Body of pancreas (tissue), 4 donors: ENCODE results near the gene MKI67. TPM values are rescaled to one million over a fixed set of nuclear protein-coding genes. Genes with fewer than 3 reads are reported as not detected.
A peak's percentile ranks its signal among the peaks of the same experiment; 100 is the strongest.

Experiments
- ATAC-seq: fragments of 150-250 bp; one replicate; pipeline ENCODE4 v1.9.1; 2016
- DNase-seq, 4 donors: peaks; one replicate each; pipeline ENCODE4 v3.0.0-alpha.2; 2019
- H3K27ac ChIP-seq, 4 donors: fragments of 200-600 bp; sonication (generic); 1 replicate in 3 of 4; 2 replicates in 1 of 4; pipeline versions ENCODE4 v1.5.1 to v1.6.1; 2016 to 2019; ENCODE audit warnings: mild to moderate bottlenecking in 1 of 4, mixed read lengths in 1 of 4, moderate library complexity in 1 of 4
- H3K27me3 ChIP-seq, 2 donors: fragments of 200-600 bp; sonication (generic); one replicate each; pipeline ENCODE4 v1.6.0; 2016; ENCODE audit warnings: mild to moderate bottlenecking in 1 of 2
- H3K36me3 ChIP-seq, 2 donors: fragments of 200-600 bp; sonication (generic); replicated peaks in 1 of 2; 2 replicates each; pipeline ENCODE4 v1.5.1; 2016; ENCODE audit warnings: low read depth in 2 of 2; ENCODE audit not compliant: insufficient read depth in 1 of 2
- H3K4me1 ChIP-seq: fragments of 200-600 bp; sonication (generic); one replicate; pipeline ENCODE4 v1.6.0; 2016
- H3K4me3 ChIP-seq, 2 donors: fragments of 200-600 bp; sonication (generic); 1 replicate in 1 of 2; 2 replicates in 1 of 2; pipeline ENCODE4 v1.5.1; 2016 to 2019
- H3K9me3 ChIP-seq, 3 donors: fragments of 200-600 bp; sonication (generic); 1 replicate in 2 of 3; 2 replicates in 1 of 3; pipeline ENCODE4 v1.5.1; 2016
- POLR2A ChIP-seq, 3 donors: fragments of 450-650 bp; IDR thresholded peaks; one replicate each; pipeline ENCODE4 v1.6.1; 2016; ENCODE audit warnings: antibody characterized with exemption in 3 of 3, mild to moderate bottlenecking in 2 of 3
- WGBS, 2 donors: methylation state at CpG; one replicate each; pipeline ENCODE4 v1.1.5; 2017; 5-methylcytosine and 5-hydroxymethylcytosine counted together
- intact Hi-C: fragments of 100-400 bp; cut with DNase I; formaldehyde crosslinking; loops from one replicate; pipeline ENCODE4 v1.15.1; 2023
- total RNA-seq, 2 donors: library from RNA; depleted of rRNA; stranded (reverse); fragments of >200 nt; gene quantifications; one replicate each; pipeline ENCODE4 v1.1.0, GENCODE V29; 2016
- TF ChIP-seq, protein P1 (sequence below), 7 experiments: fragments of 450-650 bp in 4 of 7; fragments of 200-600 bp in 3 of 7; sonication (generic) in 3 of 7; IDR thresholded peaks; one replicate each; pipeline ENCODE4 v1.5.1; 2016 to 2019; ENCODE audit warnings: antibody characterized with exemption in 7 of 7

MKI67 gene
- total RNA-seq, 2 donors from 2014 or later = under 0.01 to 0.33 TPM

DNA sequence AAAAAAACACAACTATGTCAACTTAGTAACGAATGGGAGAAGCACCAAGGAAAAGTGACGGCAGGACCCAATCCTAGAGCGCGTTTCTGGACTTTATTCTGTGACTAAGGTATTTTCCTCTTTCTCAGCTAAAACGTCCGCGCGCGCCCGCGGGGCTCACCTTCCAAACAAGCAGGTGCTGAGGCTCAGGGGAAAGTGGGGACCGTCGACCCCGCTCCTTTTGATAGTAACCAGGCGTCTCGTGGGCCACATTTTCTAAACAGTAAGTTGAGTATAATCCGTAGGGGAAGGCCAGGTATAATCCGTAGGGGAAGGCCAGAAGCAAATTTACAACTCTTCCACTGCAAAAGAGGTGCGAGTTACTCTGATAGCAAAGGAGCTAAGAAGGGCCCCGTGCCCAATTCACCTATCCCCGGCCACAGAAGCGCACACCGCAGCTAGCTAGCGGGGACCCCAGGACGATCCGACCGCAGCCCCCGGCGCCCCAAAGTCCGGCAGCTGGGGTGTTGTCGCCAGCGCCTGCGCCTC, 743 bp downstream of the MKI67 start:
- Histone ChIP-seq H3K4me1 (peaks cover 17% of the 10 kb centered on the region), H3K27ac (no peak overlapping the region), H3K4me3 (peak overlapping the region; percentile 27 to 55), H3K36me3 (no peaks in the 10 kb centered on the region), H3K9me3 (no peaks in the 10 kb centered on the region), H3K27me3 (peaks cover 5 to 21% of the 10 kb centered on the region in 2 donors)
- no peak for DNase-seq
- no peak for ATAC-seq
- intact Hi-C loops = no loop called here
- TF ChIP-seq, protein P1, sequence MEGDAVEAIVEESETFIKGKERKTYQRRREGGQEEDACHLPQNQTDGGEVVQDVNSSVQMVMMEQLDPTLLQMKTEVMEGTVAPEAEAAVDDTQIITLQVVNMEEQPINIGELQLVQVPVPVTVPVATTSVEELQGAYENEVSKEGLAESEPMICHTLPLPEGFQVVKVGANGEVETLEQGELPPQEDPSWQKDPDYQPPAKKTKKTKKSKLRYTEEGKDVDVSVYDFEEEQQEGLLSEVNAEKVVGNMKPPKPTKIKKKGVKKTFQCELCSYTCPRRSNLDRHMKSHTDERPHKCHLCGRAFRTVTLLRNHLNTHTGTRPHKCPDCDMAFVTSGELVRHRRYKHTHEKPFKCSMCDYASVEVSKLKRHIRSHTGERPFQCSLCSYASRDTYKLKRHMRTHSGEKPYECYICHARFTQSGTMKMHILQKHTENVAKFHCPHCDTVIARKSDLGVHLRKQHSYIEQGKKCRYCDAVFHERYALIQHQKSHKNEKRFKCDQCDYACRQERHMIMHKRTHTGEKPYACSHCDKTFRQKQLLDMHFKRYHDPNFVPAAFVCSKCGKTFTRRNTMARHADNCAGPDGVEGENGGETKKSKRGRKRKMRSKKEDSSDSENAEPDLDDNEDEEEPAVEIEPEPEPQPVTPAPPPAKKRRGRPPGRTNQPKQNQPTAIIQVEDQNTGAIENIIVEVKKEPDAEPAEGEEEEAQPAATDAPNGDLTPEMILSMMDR (IDR thresholded peaks at IDR 0.05) = no peak
- no peak for TF ChIP-seq POLR2A (IDR thresholded peaks at IDR 0.05)
- 2 to 3% methylated on average over 28 to 33 of the region's 33 CpGs for WGBS, 2 donors

DNA sequence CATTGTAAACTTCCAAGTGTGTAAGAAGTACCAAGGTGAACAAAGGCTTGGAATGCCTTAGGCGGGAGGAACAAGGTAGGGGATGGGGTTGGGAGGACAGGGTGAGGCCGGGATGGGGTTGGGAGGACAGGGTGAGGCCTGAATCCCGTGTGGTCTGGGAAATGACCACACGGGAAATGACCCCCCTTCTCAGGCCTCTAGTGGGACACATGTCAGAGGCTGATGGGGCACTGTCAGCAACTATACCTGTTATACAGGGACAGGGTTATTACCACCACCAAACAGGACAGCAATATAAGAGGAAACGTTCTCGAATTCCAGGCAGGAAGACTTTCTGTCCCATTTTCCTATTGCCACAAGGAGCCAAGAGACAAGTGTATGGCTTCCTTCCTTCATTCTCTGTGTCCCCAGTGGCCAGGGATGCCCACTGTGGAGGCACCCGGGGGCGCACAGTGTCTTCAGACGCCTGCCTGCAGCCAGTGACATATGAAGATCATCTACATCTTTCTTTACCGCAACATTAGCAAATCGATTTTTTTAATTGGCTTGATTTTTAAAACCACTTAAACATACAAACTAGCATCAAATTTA, 1.3 kb downstream of the MKI67 start:
- intact Hi-C loops = no loop called here
- H3K36me3 ChIP-seq = no peaks in the 10 kb centered on the region
- ATAC-seq (no peak), DNase-seq (no peak)
- WGBS, 2 donors = 39 to 54% methylated on average over 10 to 11 of the region's 11 CpGs
- H3K9me3 ChIP-seq = no peaks in the 10 kb centered on the region
- H3K27me3 ChIP-seq = peaks cover 5 to 21% of the 10 kb centered on the region in 2 donors
- peaks cover 17% of the 10 kb centered on the region for H3K4me1 ChIP-seq
- TF ChIP-seq POLR2A (IDR thresholded peaks at IDR 0.05) = no peak
- TF ChIP-seq, protein P1 (IDR thresholded peaks at IDR 0.05) = no peak
- H3K27ac ChIP-seq = no peak overlapping the region
- H3K4me3 ChIP-seq = no peak overlapping the region

DNA sequence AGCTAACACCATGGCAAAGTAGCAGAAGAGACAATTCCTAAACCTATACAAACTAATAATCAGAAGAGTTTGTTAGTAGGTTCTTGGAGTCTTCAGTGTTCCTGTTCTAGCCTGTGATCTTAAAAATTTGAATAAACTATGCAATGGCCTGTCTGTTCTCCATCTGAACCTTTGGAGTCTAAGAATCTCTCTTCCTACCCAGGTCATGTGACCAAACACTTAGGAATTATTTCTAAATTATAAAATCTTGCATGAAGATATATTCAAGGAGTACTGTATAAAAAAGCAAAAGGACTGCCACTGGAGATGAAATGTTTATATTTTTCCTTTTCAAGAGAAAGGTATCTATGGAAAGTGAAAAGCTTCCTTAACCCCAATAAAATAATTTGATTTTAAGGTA, 2.4 kb downstream of the MKI67 start:
- no peaks in the 10 kb centered on the region for H3K36me3 ChIP-seq
- H3K27me3 ChIP-seq = peaks cover 5 to 21% of the 10 kb centered on the region in 2 donors
- intact Hi-C loops = no loop called here
- DNase-seq = no peak
- no peak for ATAC-seq
- no peak overlapping the region for H3K27ac ChIP-seq
- no peaks in the 10 kb centered on the region for H3K9me3 ChIP-seq
- no peak overlapping the region for H3K4me3 ChIP-seq
- peaks cover 17% of the 10 kb centered on the region for H3K4me1 ChIP-seq
- TF ChIP-seq, protein P1 (IDR thresholded peaks at IDR 0.05) = no peak
- TF ChIP-seq POLR2A (IDR thresholded peaks at IDR 0.05) = no peak

DNA sequence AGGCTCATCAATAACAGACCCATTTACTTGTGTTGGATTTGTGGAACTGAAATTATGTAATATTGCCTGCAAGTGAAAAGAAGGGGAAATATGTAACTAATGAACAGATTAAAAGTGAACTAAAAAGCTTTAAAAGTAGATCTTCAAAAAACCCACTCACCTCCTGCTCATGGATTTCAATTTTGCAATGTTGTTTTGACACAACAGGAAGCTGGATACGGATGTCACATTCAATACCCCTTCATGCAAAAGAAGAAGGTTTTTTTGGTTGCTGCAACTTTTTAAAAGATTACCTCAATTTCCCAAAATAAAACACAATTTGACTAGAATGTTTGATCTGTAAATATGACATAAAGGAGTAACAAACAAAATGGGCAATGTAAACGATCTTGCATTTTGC, 3.3 kb downstream of the MKI67 start:
- intact Hi-C loops = no loop called here
- H3K4me3 ChIP-seq = no peak overlapping the region

More for the DNA sequence above, 3.3 kb downstream of the MKI67 start:
- Histone ChIP-seq H3K27ac (no peak overlapping the region), H3K9me3 (no peaks in the 10 kb centered on the region), H3K36me3 (no peaks in the 10 kb centered on the region), H3K4me1 (peaks cover 17% of the 10 kb centered on the region), H3K27me3 (peaks cover 5 to 21% of the 10 kb centered on the region in 2 donors)
- WGBS, 2 donors = 80 to 87% methylated on average over 2 of the region's 2 CpGs
- TF ChIP-seq, protein P1 (IDR thresholded peaks at IDR 0.05) = no peak
- no peak for TF ChIP-seq POLR2A (IDR thresholded peaks at IDR 0.05)
- ATAC-seq (no peak), DNase-seq (no peak)
